Smooth muscle cell of the coronary artery (primary cell): Measurements from ENCODE around the gene USP6. TPM values are rescaled to one million over a fixed set of nuclear protein-coding genes. Genes with fewer than 3 reads are reported as not detected.

Experiments used
- total RNA-seq: library from RNA; depleted of rRNA; stranded (reverse); fragments of >200 nt; gene quantifications from 2 replicates; pipeline ENCODE4 v1.2.3, GENCODE V29; 2014; ENCODE audit warnings: low replicate concordance

USP6 gene
- not detected in 2 replicates for total RNA-seq

DNA sequence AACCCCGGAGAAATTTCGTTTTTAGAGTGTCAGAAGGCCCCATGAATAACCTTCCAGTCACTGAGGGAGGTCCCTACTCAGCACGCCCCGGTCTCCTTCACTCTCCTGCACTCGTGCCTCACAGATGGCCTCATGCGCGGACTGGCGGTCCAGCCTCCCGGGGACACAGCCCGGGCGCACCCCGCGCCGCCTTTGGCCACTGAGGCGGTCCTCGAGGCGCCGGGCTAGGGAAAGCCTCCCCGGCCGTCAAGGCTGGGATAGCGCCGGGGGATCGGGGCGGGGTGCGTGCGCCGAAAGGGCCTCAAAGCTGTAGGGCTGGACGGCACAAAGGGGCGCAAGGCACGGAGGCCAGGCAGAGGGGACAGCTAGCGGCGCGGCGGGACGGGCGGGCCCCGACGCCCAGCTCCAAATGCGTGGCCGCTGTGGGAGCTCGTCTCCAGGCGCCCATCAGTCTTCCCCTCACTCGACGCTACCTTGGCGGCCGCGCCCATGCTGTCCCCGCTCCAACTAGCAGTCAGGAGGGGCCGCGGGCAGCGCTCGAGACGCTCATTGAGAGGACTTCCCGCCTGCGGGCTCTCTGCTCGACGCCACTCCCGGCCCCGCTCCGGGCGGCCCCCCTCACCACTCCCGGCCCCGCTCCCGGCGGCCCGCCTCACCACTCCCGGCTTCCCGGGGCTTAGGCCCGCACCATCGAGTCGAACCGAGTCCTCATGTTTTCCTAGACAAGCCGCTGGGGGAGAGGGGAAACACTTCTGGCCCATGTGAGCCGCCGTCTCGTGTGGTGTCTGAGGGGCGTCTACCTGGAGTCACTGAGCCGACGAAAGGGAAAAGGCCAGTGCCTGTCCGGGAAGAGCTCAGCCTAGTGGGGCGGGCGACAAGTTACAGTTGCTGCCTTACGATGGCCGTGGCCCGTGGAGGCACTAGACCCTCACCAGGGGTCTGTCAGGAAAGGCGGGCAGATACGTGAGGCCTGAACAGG, at the start of gene USP6:
Gene USP6 (plus strand): TSS at position 360 of the 979 bp plus-strand sequence. CDS start 14,336 bp downstream, outside the sequence.

DNA sequence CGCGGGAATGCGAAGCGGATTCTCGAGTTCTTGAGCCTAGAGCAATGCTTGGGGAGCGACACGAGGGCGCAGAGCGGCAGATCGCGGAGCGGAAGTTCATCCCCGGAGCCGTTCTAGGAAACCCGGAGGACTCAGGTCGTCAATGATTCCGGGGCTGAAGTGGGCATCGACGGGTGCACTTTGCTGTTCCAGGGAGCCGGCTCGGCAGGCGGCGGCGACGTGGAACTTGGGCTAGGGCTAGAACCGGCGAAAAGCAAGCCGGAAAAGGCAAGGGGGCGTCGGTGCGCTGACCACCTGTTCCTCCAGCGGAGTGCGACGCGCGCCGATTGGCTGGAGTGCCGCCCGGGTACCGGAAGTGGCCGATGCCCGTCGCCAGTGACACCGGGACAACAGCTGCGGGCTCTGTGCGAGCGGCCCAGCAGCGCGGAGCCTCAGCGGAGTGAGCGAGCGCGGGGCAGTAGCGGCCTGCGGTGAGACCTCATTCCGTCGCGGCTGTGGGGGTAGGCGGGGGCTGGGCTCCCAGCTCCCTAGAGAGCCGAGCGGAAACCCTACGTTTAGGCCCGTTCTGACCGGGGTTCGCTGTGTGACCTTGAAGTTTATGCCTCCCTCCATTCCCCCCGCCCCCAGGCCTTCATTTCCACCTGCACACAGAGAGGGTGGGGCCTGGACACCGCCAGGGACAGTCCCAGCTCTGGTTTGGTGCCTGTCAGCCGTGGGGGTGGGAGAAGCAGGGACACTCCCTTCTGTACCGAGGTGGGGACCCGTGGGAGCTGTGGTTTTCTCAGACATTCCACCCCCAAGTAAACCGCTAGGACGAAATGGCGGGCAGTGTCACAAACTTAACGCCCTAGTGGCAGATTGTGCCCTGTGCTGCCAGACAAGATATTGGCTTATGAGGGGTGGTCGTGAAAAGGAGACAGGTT, 37.5 kb upstream of the USP6 start, which contains the start of gene ZFP3:
Gene ZFP3 (plus strand): TSS at position 362 of the 923 bp plus-strand sequence. CDS start 13,038 bp downstream, outside the sequence.

DNA sequence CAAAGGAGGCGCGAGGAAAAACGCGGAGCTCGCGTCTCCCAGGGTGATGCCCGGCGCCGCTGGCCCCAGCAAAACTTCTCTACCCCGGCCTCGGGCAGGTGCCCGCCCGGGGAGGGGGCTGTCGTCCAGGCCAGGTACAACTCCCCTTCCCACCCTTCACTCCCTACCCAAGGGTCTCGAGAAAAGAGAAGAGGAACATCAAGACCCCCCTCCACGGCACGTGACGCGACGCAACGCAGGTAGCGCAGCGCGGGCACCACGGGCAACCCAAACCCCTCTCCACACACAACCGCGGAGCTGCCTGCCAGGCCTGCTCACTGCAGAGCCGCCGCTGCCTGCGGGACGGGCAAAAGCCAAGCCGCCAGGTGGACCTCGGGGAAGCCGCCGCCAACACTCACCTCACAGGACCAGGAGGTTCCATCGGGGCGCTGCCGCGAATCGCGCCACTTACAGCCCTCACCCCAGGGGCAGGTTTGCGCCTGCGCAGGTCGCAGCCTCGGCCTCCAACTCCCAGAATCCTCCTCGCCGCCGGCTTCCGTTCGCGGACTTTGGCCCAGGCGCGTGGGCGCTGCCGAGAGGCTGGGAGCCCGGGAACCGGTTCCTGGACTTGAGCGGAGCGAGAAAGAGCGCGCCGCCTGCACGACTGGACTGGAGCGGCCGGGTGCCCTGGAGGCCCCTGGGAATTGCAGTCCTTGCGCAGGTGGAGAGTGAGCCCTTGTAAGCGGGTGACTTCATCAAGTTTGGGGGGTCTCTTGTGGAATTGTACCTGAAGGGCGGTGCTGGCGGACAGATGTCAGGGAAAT, 4.2 kb upstream of the USP6 start, which contains the start of gene ZNF232:
Gene ZNF232 (minus strand): TSS at position 477 of the 803 bp plus-strand sequence. CDS start 56 bp downstream, at position 421.

DNA sequence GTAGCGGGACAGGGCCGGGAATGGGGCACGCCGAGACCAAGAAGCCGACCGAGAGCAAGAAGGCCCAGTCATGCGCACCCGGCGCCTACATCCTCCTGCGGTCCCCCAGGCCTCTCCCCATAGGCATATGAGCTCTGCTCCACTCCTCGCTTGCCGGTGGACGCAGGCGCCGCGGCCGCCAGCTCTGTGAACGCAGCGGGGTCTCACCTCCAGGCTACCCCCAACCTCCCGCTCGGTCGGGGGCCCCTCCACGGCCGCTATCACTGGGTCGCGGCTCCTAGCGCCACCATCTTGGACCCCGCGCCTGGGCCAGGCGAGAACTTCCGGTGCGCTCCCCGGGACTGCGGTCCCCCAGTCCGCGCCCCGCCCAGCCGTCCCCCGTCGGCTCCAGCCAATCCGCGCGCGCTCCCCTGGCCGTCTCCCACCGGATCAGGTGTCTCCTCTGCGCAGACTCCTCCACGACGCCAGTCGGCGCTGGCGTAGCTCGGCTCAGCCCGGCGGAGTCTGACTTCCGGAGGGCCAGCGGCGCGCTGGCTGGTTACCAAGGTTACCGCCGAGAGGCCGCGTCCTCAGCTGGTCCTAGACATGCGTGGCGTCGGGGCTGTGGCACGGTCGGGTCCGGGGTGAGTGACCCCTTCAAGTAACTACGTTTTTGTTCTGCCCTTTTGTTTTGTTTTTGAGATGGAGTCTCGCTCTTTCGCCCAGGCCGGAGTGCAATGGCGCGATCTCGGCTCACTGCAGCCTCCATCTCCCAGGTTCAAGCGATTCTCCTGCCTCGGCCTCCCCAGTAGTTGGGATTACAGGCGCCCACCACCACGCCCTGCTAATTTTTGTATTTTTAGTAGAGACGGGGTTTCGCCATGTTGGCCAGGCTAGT, 75.9 kb downstream of the USP6 start, which contains the start of gene ZNF594:
Gene ZNF594 (minus strand): TSS at position 328 of the 877 bp plus-strand sequence. CDS start 7,612 bp downstream, outside the sequence.

Other genes with a start within 250 kb of the USP6 start
- 2.1 and 7.4 TPM in 2 replicates for gene C17orf107, start 216.5 kb upstream of the USP6 start, total RNA-seq
- 0.38 and 0.47 TPM in 2 replicates for gene CHRNE, start 212.9 kb upstream of the USP6 start, total RNA-seq
- gene GP1BA, start 183.8 kb upstream of the USP6 start, total RNA-seq: not detected in 2 replicates
- 51.1 and 76.2 TPM in 2 replicates for gene SLC25A11, start 176.0 kb upstream of the USP6 start, total RNA-seq
- gene RNF167, start 175.8 kb upstream of the USP6 start, total RNA-seq: 12.1 and 13.3 TPM in 2 replicates
- 665 and 1,065 TPM in 2 replicates for gene PFN1, start 167.5 kb upstream of the USP6 start, total RNA-seq
- gene ENO3, start 164.9 kb upstream of the USP6 start, total RNA-seq: 2.7 and 4.9 TPM in 2 replicates
- 44.5 and 69.5 TPM in 2 replicates for gene SPAG7, start 148.2 kb upstream of the USP6 start, total RNA-seq
- gene CAMTA2, start 128.4 kb upstream of the USP6 start, total RNA-seq: 4.1 TPM in 2 replicates
- 0.30 and 1.1 TPM in 2 replicates for gene INCA1, start 118.5 kb upstream of the USP6 start, total RNA-seq
- gene KIF1C, start 118.1 kb upstream of the USP6 start, total RNA-seq: 67.5 and 86.1 TPM in 2 replicates
- gene SLC52A1, start 80.6 kb upstream of the USP6 start, total RNA-seq: 0.15 and 0.82 TPM in 2 replicates
- 0.47 and 0.90 TPM in 2 replicates for gene ZFP3, start 37.6 kb upstream of the USP6 start, total RNA-seq
- gene ZNF232, start 4.2 kb upstream of the USP6 start, total RNA-seq: 4.2 and 4.7 TPM in 2 replicates
- 3.3 and 5.3 TPM in 2 replicates for gene ZNF594, start 75.8 kb downstream of the USP6 start, total RNA-seq
- not detected in 2 replicates for gene SCIMP, start 118.8 kb downstream of the USP6 start, total RNA-seq
- gene RABEP1, start 166.3 kb downstream of the USP6 start, total RNA-seq: 36.6 and 44.7 TPM in 2 replicates